Psoas muscle (tissue), 8 donors: ENCODE data around the gene SNAP25. TPM values are rescaled to one million over a fixed set of nuclear protein-coding genes. Genes with fewer than 3 reads are reported as not detected.

ENCODE experiments used
- ATAC-seq, 4 donors: fragments of 200-7000 bp; cut with Tn5 transposase; one replicate each; pipeline ENCODE4 v1.9.1; 2020; ENCODE audit warnings: moderate library complexity in 3 of 4, mild to moderate bottlenecking in 2 of 4
- DNase-seq, 2 donors: peaks; one replicate each; pipeline ENCODE4 v3.0.0-alpha.2; 2020
- H3K27ac ChIP-seq: fragments of 200-600 bp; one replicate; pipeline ENCODE4 v1.8.0; 2022
- H3K27me3 ChIP-seq, 3 donors: fragments of 200-600 bp in 1 of 3; one replicate each; pipeline versions ENCODE4 v1.6.1 to v1.8.0; 2013 to 2022; ENCODE audit warnings: low read length in 2 of 3, mild to moderate bottlenecking in 2 of 3, moderate library complexity in 1 of 3; ENCODE audit not compliant: insufficient read depth in 3 of 3
- H3K36me3 ChIP-seq, 2 donors: fragments of 200-600 bp in 1 of 2; one replicate each; pipeline versions ENCODE4 v1.6.1 to v1.8.0; 2013 to 2022; ENCODE audit warnings: low read depth in 1 of 2, mild to moderate bottlenecking in 1 of 2, moderate library complexity in 1 of 2; ENCODE audit not compliant: insufficient read depth in 1 of 2
- H3K4me1 ChIP-seq: fragments of 200-600 bp; one replicate; pipeline ENCODE4 v1.8.0; 2022
- H3K4me3 ChIP-seq: fragments of 200-600 bp; one replicate; pipeline ENCODE4 v1.8.0; 2022; ENCODE audit warnings: mild to moderate bottlenecking
- H3K9me3 ChIP-seq: fragments of 200-600 bp; one replicate; pipeline ENCODE4 v1.8.0; 2022
- WGBS, 3 donors: extraction: QIAGEN DNeasy Blood & Tissue Kit; methylation state at CpG; one replicate each; pipeline versions ENCODE4 v1.1.6 to v1.1.7; 2013; 5-methylcytosine and 5-hydroxymethylcytosine counted together
- intact Hi-C, 2 donors: fragments of 100-400 bp; cut with DNase I; formaldehyde crosslinking; loops; one replicate each; pipeline versions ENCODE4 v1.11.0 to v1.14.2; 2022
- polyA plus RNA-seq, 3 donors: library from polyadenylated mRNA; stranded (reverse); fragments of 200-250 nt; gene quantifications; one replicate each; pipeline ENCODE4 v1.2.3, GENCODE V29; 2013
- total RNA-seq, 4 donors: library from RNA; stranded (reverse); fragmentation: NEBNext Ultra II Directional in 2 of 4; extraction: Animal tissue kit (Norgen Biotek cat#: 25700) in 2 of 4; gene quantifications; one replicate each; pipeline versions ENCODE4 v1.2.1 to v1.2.4, GENCODE V29; 2021 to 2023
- TF ChIP-seq, protein P1 (sequence below): fragments of 200-600 bp; IDR thresholded peaks from one replicate; pipeline ENCODE4 v1.8.0; 2022; ENCODE audit warnings: antibody characterized with exemption
- donor health status: healthy with polysubstance abuse.
- donor health status: DM: no; HTN: no; CAD: no; lungs with moderate emphysema.
- donor health status: Bipolar disorder and iron deficiency.
- donor health status: healthy.
- donor health status: DM: yes; HTN: yes; CAD: no.
- donor health status: DM: no; HTN: no; CAD: no.
- donor health status: DM: no; HTN: no; CAD: no.
- donor health status: DM: yes; HTN: yes; CAD: no.

Gene SNAP25
- total and polyA plus RNA-seq, 7 donors: 0.07 to 0.75 TPM; not detected in 5

DNA sequence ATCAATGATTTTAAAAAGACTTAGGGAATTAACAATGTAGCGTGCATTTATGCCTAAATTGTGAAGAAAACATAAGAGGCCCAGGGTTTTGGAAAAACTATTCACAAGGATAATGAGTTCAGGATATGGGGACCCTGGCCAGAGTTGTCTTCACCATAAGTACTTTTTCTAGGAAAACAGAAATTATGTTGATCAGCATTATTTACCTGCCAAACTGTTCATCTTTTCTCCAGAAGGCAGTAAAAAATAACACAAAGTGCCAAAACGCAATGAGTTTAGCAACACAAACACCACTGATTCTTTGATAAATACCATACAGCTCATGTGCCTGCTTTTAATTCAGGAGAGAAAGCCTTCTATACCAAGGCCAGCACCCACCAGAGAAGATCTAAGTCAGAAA is 43.1 kb downstream of the SNAP25 start:
- TF ChIP-seq, protein P1, sequence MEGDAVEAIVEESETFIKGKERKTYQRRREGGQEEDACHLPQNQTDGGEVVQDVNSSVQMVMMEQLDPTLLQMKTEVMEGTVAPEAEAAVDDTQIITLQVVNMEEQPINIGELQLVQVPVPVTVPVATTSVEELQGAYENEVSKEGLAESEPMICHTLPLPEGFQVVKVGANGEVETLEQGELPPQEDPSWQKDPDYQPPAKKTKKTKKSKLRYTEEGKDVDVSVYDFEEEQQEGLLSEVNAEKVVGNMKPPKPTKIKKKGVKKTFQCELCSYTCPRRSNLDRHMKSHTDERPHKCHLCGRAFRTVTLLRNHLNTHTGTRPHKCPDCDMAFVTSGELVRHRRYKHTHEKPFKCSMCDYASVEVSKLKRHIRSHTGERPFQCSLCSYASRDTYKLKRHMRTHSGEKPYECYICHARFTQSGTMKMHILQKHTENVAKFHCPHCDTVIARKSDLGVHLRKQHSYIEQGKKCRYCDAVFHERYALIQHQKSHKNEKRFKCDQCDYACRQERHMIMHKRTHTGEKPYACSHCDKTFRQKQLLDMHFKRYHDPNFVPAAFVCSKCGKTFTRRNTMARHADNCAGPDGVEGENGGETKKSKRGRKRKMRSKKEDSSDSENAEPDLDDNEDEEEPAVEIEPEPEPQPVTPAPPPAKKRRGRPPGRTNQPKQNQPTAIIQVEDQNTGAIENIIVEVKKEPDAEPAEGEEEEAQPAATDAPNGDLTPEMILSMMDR: no peak
- no peaks in the 10 kb centered on the region for H3K27me3 ChIP-seq
- ATAC-seq (no peak), DNase-seq (no peak)
- H3K4me3 ChIP-seq: no peak overlapping the region
- no peak overlapping the region for H3K27ac ChIP-seq
- H3K4me1 ChIP-seq: no peaks in the 10 kb centered on the region
- WGBS, 3 donors: 87 to 95% (median 91%) methylated on average over 2 of the region's 2 CpGs
- no peaks in the 10 kb centered on the region for H3K36me3 ChIP-seq
- H3K9me3 ChIP-seq: no peaks in the 10 kb centered on the region
- intact Hi-C loops: no loop called here

DNA sequence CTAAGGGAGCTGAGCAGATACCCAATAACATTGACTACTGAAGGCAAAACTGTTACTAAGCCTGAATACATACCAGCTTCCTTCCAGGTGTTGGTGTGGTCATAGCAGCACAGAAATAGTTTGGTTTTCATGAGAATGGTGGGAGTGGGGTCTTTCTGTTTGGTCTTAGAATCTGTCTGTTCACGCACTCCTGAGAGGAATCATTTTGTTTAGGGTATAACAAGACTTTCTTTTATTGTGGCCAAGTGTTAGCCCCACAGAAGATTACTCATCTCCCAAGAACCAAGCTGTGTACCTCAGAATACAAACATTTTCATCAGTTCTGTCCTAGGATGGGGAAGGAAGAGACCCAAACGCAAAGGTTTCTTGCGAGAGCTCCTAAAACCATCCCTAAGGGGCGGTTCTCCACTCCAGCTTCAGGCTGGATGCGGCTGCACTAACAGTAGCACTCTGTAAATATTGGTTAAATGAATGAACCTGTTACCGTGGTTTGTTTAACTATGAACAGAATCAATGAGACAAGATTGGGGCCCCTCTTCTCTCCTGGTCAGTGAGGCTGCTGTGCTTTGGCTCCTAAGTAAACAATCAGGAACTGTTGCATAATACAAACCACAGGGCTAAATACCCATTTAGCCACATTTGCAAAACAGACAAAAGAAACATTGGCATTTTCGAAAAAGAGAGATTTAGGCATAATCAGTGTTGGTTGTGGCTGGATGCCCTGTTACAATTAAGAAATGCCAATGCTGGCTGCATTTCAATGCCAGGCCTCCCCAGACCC is 44.9 kb downstream of the SNAP25 start:
- Histone ChIP-seq H3K4me1 (no peaks in the 10 kb centered on the region), H3K4me3 (no peak overlapping the region), H3K36me3 (no peaks in the 10 kb centered on the region), H3K27ac (no peak overlapping the region), H3K9me3 (no peaks in the 10 kb centered on the region), H3K27me3 (no peaks in the 10 kb centered on the region)
- intact Hi-C loops: no loop called here
- DNase-seq (no peak), ATAC-seq (no peak)
- TF ChIP-seq, protein P1: no peak
- WGBS, 3 donors: 79 to 85% (median 83%) methylated on average over 7 of the region's 7 CpGs

DNA sequence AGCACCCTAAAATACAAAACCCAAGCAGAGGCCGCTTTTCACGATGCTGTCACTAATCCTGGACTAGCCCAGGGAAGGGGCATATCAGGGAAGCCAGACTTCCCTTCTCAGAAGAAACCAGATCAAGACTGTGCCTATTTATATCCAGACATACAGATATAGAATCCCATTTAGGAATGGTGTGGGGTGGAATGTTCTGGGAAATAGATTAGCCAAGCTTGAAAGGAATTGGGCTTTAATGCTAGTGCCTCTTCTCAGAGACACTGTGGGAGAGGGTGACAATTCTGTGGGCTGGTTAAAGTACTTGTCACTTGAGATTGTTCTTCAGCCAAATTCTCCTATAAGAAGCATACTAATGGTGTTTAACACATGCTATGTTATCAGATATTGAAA is 45.5 kb downstream of the SNAP25 start:
- no peak overlapping the region for H3K27ac ChIP-seq
- no peaks in the 10 kb centered on the region for H3K4me1 ChIP-seq
- no peak overlapping the region for H3K4me3 ChIP-seq
- H3K9me3 ChIP-seq: no peaks in the 10 kb centered on the region
- TF ChIP-seq, protein P1: no peak
- WGBS, 3 donors: 45 to 62% (median 49%) methylated on average over 2 of the region's 2 CpGs
- H3K36me3 ChIP-seq: no peaks in the 10 kb centered on the region
- H3K27me3 ChIP-seq: no peaks in the 10 kb centered on the region
- intact Hi-C loops: no loop called here
- ATAC-seq (no peak), DNase-seq (no peak)

DNA sequence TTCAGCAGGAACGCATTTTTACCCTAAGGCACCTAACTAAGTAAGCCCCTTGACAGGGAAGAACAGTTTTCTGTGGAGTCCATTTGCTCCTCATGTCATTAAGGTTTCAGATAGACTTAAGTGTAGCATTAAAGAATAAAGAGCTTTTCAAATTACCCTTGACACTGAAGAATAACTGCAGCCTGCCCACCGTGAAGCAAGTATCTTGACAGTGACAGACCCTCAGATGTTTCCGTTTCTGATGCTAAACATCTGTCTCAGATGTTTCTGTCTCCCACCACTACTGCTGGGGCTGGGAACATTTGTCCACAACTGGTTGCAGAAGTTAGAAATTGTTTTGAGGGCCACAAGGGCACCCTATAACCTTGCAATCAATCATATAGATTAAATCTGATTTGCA is 50.0 kb downstream of the SNAP25 start:
- no peaks in the 10 kb centered on the region for H3K4me1 ChIP-seq
- 46 to 58% (median 49%) methylated on average over 3 of the region's 3 CpGs for WGBS, 3 donors
- no peaks in the 10 kb centered on the region for H3K27me3 ChIP-seq
- ATAC-seq (no peak), DNase-seq (no peak)
- no peak overlapping the region for H3K27ac ChIP-seq
- H3K4me3 ChIP-seq: no peak overlapping the region
- TF ChIP-seq, protein P1: no peak
- H3K36me3 ChIP-seq: no peaks in the 10 kb centered on the region
- intact Hi-C loops: no loop called here
- no peaks in the 10 kb centered on the region for H3K9me3 ChIP-seq

DNA sequence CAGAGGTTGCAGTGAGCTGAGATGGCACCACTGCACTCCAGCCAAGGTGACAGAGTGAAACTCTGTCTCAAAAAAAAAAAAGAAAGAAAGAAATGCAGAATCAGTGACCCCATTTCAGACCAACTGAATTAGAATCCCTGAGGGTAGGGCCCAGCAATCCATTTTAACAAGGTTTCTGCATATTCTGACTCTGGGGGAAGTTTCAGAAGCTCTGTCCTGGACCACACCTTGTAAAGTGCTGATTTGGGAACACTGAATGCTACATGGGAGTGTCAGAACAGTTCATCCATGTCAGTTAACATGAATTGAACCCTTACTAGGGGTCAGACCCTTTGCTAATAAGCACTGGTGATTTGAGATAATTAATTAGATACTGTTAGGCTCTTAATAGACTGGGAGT is 52.0 kb downstream of the SNAP25 start:
- Histone ChIP-seq H3K4me1 (no peaks in the 10 kb centered on the region), H3K9me3 (no peaks in the 10 kb centered on the region), H3K27me3 (no peaks in the 10 kb centered on the region), H3K36me3 (no peaks in the 10 kb centered on the region), H3K27ac (no peak overlapping the region), H3K4me3 (no peak overlapping the region)
- DNase-seq (no peak), ATAC-seq (no peak)
- intact Hi-C loops: no loop called here
- TF ChIP-seq, protein P1: no peak
